Endothelial cell of umbilical vein (primary cell): ENCODE data around the gene ST6GAL1.

Experiments used
- CTCF ChIP-seq, 2 donors: IDR thresholded peaks; 1 replicate in 1 of 2; 2 replicates in 1 of 2; pipeline ENCODE4 v1.5.1; 2011; ENCODE audit warnings: low read length in 2 of 2, mild to moderate bottlenecking in 2 of 2, moderate library complexity in 2 of 2, control low read depth in 1 of 2, inconsistent platforms in 1 of 2, low read depth in 1 of 2; ENCODE audit not compliant: insufficient read depth in 1 of 2; ENCODE audit errors: extremely low read depth in 1 of 2
- EZH2 ChIP-seq: IDR thresholded peaks from 2 replicates; pipeline ENCODE4 v1.6.1; 2012; ENCODE audit warnings: borderline replicate concordance, low read depth, mild to moderate bottlenecking, moderate library complexity, low read length, inconsistent platforms; ENCODE audit not compliant: severe bottlenecking

- TF ChIP-seq CTCF (IDR thresholded peaks at IDR 0.05; ENCODE audit: extremely low read depth in 1 of 2, insufficient read depth in 1 of 2, low read depth in 1 of 2, low read length in 2 of 2) (no peak), EZH2 (no peak)
These were observed 171.8 kb downstream of the ST6GAL1 start for GRCh38 chr3:187102073-187102634.
